ACC112 (cell line): ENCODE results near the gene PPP2R5C.

Experiments
- H2AFZ ChIP-seq: fragments of 200-600 bp; sonication (generic); one replicate; pipeline ENCODE4 v1.6.0; 2017; ENCODE audit warnings: antibody characterized with exemption, low read length; ENCODE audit not compliant: unreplicated experiment
- H3K27ac ChIP-seq: fragments of 200-600 bp; sonication (generic); 2 replicates; pipeline ENCODE4 v1.5.1; 2014; ENCODE audit warnings: low read depth, mild to moderate bottlenecking, antibody characterized with exemption, low read length, moderate library complexity
- H3K27me3 ChIP-seq: fragments of 200-600 bp; sonication (generic); 2 replicates; pipeline ENCODE4 v1.6.1; 2014; ENCODE audit warnings: mild to moderate bottlenecking, antibody characterized with exemption, low read length, moderate library complexity, mixed read lengths; ENCODE audit not compliant: insufficient read depth
- H3K36me3 ChIP-seq: fragments of 200-600 bp; sonication (generic); 2 replicates; pipeline ENCODE4 v1.6.1; 2016; ENCODE audit warnings: mild to moderate bottlenecking, antibody characterized with exemption, low read length, moderate library complexity, mixed read lengths; ENCODE audit not compliant: insufficient read depth
- H3K4me1 ChIP-seq: fragments of 200-600 bp; sonication (generic); one replicate; pipeline ENCODE4 v1.6.1; 2016; ENCODE audit warnings: low read length, mixed read lengths; ENCODE audit not compliant: insufficient read depth, unreplicated experiment, control insufficient read depth
- H3K4me3 ChIP-seq: fragments of 200-600 bp; sonication (generic); 2 replicates; pipeline ENCODE4 v1.5.1; 2014; ENCODE audit warnings: mild to moderate bottlenecking, low read depth, low read length
- H3K79me2 ChIP-seq: fragments of 200-600 bp; sonication (generic); one replicate; pipeline ENCODE4 v1.6.0; 2016; ENCODE audit warnings: low read length; ENCODE audit not compliant: control insufficient read depth, unreplicated experiment, insufficient read depth

PPP2R5C gene

GRCh38 chr14:101854366-101854765 lies 92.9 kb downstream of the PPP2R5C start:
- Histone ChIP-seq H3K4me1 (no peaks in the 10 kb centered on the region), H3K79me2 (peaks cover 46% of the 10 kb centered on the region), H3K4me3 (no peak overlapping the region)

GRCh38 chr14:101855958-101856357 lies 94.4 kb downstream of the PPP2R5C start:
- Histone ChIP-seq H3K79me2 (peaks cover 44% of the 10 kb centered on the region), H3K4me1 (no peaks in the 10 kb centered on the region), H2AFZ (no peak overlapping the region), H3K36me3 (no peaks in the 10 kb centered on the region; the same call in 1 of the 2 replicates), H3K4me3 (no peak overlapping the region), H3K27ac (no peak overlapping the region), H3K27me3 (no peaks in the 10 kb centered on the region)

More at GRCh38 chr14:101854366-101854765, 92.9 kb downstream of the PPP2R5C start:
- Histone ChIP-seq H3K27me3 (no peaks in the 10 kb centered on the region), H3K27ac (no peak overlapping the region), H2AFZ (no peak overlapping the region), H3K36me3 (no peaks in the 10 kb centered on the region; the same call in 1 of the 2 replicates)

GRCh38 chr14:101856536-101856935 lies 95.0 kb downstream of the PPP2R5C start:
- Histone ChIP-seq H3K79me2 (peaks cover 41% of the 10 kb centered on the region), H3K27ac (no peak overlapping the region), H3K36me3 (no peaks in the 10 kb centered on the region; the same call in 1 of the 2 replicates), H3K4me1 (no peaks in the 10 kb centered on the region), H2AFZ (no peak overlapping the region), H3K27me3 (no peaks in the 10 kb centered on the region), H3K4me3 (no peak overlapping the region)

- H3K4me3 ChIP-seq, result no peak overlapping the region
- peaks cover 37% of the 10 kb centered on the region for H3K79me2 ChIP-seq
- no peak overlapping the region for H3K27ac ChIP-seq
- no peaks in the 10 kb centered on the region; the same call in 1 of the 2 replicates for H3K36me3 ChIP-seq
- no peak overlapping the region for H2AFZ ChIP-seq
- H3K27me3 ChIP-seq, result no peaks in the 10 kb centered on the region
- H3K4me1 ChIP-seq, result peaks cover 2% of the 10 kb centered on the region
Measured at GRCh38 chr14:101857226-101857625, 95.7 kb downstream of the PPP2R5C start.

GRCh38 chr14:101858791-101859537 lies 97.5 kb downstream of the PPP2R5C start:
- H3K4me3 ChIP-seq, result no peak overlapping the region
- H3K79me2 ChIP-seq, result peaks cover 26% of the 10 kb centered on the region
- peaks cover 4% of the 10 kb centered on the region for H3K4me1 ChIP-seq
- H3K36me3 ChIP-seq, result no peaks in the 10 kb centered on the region; the same call in 1 of the 2 replicates
- no peak overlapping the region for H2AFZ ChIP-seq
- no peak overlapping the region for H3K27ac ChIP-seq
- no peaks in the 10 kb centered on the region for H3K27me3 ChIP-seq

- peaks cover 4% of the 10 kb centered on the region for H3K4me1 ChIP-seq
- no peak overlapping the region for H3K4me3 ChIP-seq
- no peak overlapping the region for H3K27ac ChIP-seq
- H3K36me3 ChIP-seq, result peaks cover 4% of the 10 kb centered on the region
- H3K27me3 ChIP-seq, result no peaks in the 10 kb centered on the region
- no peak overlapping the region for H2AFZ ChIP-seq
- peaks cover 20% of the 10 kb centered on the region for H3K79me2 ChIP-seq
Measured at GRCh38 chr14:101859538-101859902, 98.0 kb downstream of the PPP2R5C start.

GRCh38 chr14:101859958-101860357 lies 98.4 kb downstream of the PPP2R5C start:
- H3K79me2 ChIP-seq, result peaks cover 20% of the 10 kb centered on the region
- H3K36me3 ChIP-seq, result peaks cover 8% of the 10 kb centered on the region
- no peak overlapping the region for H3K27ac ChIP-seq
- no peak overlapping the region for H2AFZ ChIP-seq
- H3K4me3 ChIP-seq, result no peak overlapping the region
- H3K27me3 ChIP-seq, result no peaks in the 10 kb centered on the region
- H3K4me1 ChIP-seq, result peaks cover 4% of the 10 kb centered on the region

- Histone ChIP-seq H3K4me1 (peaks cover 4% of the 10 kb centered on the region), H3K27ac (no peak overlapping the region), H3K36me3 (peaks cover 9% of the 10 kb centered on the region), H3K79me2 (peaks cover 20% of the 10 kb centered on the region), H3K27me3 (no peaks in the 10 kb centered on the region), H3K4me3 (no peak overlapping the region), H2AFZ (no peak overlapping the region)
Measured at GRCh38 chr14:101861464-101861863, 100.0 kb downstream of the PPP2R5C start.

- no peak overlapping the region for H3K27ac ChIP-seq
- no peaks in the 10 kb centered on the region for H3K27me3 ChIP-seq
- H3K4me1 ChIP-seq, result peaks cover 4% of the 10 kb centered on the region
- H3K36me3 ChIP-seq, result peaks cover 9% of the 10 kb centered on the region
- H3K79me2 ChIP-seq, result peaks cover 16% of the 10 kb centered on the region
- no peak overlapping the region for H3K4me3 ChIP-seq
- no peak overlapping the region for H2AFZ ChIP-seq
Measured at GRCh38 chr14:101862177-101862576, 100.7 kb downstream of the PPP2R5C start.

- Histone ChIP-seq H3K36me3 (peaks cover 9% of the 10 kb centered on the region), H3K4me3 (no peak overlapping the region), H3K4me1 (peaks cover 4% of the 10 kb centered on the region), H3K27ac (no peak overlapping the region), H3K79me2 (peaks cover 15% of the 10 kb centered on the region), H3K27me3 (no peaks in the 10 kb centered on the region), H2AFZ (no peak overlapping the region)
Measured at GRCh38 chr14:101862711-101863110, 101.2 kb downstream of the PPP2R5C start.

- Histone ChIP-seq H3K27me3 (no peaks in the 10 kb centered on the region), H3K79me2 (peaks cover 14% of the 10 kb centered on the region), H2AFZ (no peak overlapping the region), H3K4me1 (peaks cover 4% of the 10 kb centered on the region), H3K4me3 (no peak overlapping the region), H3K27ac (no peak overlapping the region), H3K36me3 (peaks cover 9% of the 10 kb centered on the region; the same call in 1 of the 2 replicates)
Measured at GRCh38 chr14:101865288-101865687, 103.8 kb downstream of the PPP2R5C start.
